GM18505 (cell line): ENCODE measurements around the gene GLT8D2.
"Not testable (repeated sequence)": the region's sequence is repeated elsewhere in the genome, so short reads cannot be mapped to it uniquely, and the experiment has no call there.

ENCODE experiments used
- ATAC-seq: cut with Tn5 transposase; IDR thresholded peaks from one replicate; pipeline ENCODE4 v1.9.1; 2021; ENCODE audit not compliant: unreplicated experiment
- POLR2A ChIP-seq: IDR thresholded peaks from 4 replicates; pipeline ENCODE4 v1.6.1; 2011; ENCODE audit warnings: borderline replicate concordance; ENCODE audit not compliant: insufficient read depth, insufficient read length; ENCODE audit errors: extremely low read depth

Gene GLT8D2

GRCh38 chr12:104059963-104060362, 10.0 kb upstream of the GLT8D2 start:
- TF ChIP-seq POLR2A: no peak
- ATAC-seq: no peak

GRCh38 chr12:104058802-104059201, 8.8 kb upstream of the GLT8D2 start:
- no peak for ATAC-seq
- no peak for TF ChIP-seq POLR2A

DNA sequence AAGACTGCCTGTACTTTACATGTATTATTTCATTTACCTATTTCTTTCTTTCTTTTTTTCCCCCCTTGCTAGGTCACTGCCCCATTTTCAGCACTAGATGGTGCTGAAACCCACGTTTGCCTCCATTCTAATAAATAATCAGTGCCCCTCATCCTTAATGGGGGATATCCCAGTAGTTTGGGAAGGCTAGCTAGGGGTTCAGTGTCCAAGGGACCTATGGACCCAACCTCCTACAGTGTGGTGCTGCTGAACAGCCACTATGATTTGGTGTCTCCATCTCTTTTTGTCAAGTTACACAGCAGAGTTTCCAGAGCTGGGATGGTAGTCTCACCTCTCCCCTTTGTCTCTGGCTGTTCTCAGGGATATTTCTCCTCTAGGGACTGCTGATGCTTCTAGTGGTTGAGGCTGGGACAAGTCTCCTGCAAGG, 7.8 kb upstream of the GLT8D2 start:
- no peak for ATAC-seq
- TF ChIP-seq POLR2A: no peak

- no peak for ATAC-seq
- no peak for TF ChIP-seq POLR2A
These were observed 6.5 kb upstream of the GLT8D2 start for GRCh38 chr12:104056419-104056972.

GRCh38 chr12:104055686-104056388, 5.8 kb upstream of the GLT8D2 start:
- ATAC-seq: no peak
- no peak for TF ChIP-seq POLR2A

GRCh38 chr12:104054681-104055346, 4.8 kb upstream of the GLT8D2 start:
- ATAC-seq: no peak
- no peak for TF ChIP-seq POLR2A

DNA sequence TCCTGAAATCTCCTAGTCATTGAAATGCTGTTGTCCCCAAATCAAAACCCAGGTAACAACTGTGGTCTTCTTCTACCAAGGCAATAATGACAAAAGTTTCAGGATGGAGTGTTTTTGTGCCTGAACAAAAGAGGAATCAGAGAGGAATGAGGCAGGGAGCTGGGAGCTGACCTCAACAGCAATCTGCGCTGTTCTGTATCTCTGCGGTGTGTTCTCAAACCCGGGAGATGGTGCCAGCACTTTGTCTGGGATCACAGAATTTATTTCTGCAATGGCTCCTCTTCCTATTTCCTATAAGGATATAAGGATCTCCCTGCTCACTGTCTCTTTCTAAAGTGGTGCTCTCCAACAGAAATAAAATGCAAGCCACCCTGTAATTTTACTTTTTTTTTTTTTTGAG, 449 bp upstream of the GLT8D2 start:
- no peak for TF ChIP-seq POLR2A
- no peak for ATAC-seq

DNA sequence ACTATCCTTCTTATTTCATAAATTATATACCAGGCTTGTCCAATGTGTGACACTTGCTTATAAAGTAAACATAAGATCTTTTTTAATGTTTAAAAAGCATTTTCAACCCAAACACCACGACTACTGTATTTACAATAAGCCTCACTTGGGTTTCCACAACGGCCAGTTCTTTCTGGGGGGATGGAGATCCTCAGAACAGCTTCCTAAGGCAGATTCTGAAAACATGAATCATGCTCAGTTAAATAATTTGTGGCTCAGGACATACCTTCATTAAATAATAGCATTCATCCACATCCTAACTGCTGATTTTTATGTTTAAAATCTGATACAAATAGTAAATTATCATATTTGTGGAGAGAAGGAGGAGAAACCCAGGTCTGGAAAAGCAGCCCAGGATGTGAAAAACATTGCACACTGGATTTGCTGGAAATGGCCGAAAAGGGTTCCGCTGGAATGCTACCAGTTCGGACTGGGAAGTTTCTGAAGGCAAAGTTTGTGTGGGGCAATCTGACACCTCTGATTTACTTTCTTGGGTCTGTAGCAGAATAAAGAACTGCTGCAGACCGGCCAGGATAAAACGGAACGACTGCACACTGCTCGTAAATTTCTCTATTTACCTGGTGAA, 597 bp downstream of the GLT8D2 start:
- no peak for TF ChIP-seq POLR2A
- no peak for ATAC-seq

DNA sequence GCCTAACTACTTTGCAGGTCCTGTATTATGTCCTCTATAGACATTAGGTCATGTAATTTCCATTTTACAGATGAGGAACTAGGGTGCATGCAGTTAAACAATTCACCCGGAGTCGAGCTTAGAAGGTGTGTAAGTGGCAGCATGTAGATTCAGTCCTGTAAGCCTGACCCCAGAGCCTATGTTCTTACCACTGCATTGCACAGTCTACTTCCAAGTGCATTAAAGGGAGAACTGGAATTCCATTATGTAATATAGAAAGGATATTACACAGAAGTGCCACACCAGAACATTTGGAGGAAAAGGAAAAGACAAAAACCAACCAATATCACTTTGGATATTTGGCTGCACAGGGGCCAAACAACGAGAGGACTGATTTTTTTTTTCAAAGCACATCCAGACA, 1.2 kb downstream of the GLT8D2 start:
- no peak for TF ChIP-seq POLR2A
- no peak for ATAC-seq

DNA sequence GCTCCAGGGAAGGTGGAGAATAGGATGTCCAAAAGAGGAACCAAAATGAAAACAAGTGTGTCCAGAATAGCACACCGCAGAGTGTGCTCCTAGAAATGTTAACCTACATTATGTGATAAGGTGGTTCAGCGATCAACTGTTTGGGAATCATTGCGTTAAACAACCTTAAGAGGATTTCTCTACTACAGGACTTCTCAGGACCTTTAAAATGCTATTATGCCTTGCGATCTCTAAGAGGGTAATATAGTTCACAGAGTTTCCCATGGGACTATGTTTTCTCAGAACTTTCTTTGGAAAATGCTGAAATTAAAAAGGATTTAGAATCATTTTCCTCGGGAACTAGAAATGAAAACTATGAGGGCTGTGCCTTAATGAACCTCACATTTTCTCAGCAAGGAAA, 1.8 kb downstream of the GLT8D2 start:
- ATAC-seq: no peak
- TF ChIP-seq POLR2A: no peak

DNA sequence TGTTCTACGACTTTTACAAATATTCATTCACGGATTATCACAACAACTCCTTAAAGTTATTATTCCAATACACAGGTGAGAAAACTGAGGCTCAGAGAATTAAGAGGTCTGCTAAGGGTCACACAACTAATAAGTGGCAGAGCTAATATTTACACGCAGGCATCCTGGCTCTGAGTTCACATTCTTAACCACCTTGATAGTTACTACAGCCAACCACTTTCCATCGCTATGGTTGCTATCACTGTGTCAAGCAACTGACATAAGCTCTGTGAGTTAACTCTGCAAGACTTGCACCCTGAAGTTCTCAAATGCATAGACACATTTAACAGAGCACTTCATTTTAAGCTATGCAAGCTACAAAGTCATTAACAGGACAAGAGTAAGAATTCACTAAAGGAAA, 3.7 kb downstream of the GLT8D2 start:
- no peak for ATAC-seq
- no peak for TF ChIP-seq POLR2A

DNA sequence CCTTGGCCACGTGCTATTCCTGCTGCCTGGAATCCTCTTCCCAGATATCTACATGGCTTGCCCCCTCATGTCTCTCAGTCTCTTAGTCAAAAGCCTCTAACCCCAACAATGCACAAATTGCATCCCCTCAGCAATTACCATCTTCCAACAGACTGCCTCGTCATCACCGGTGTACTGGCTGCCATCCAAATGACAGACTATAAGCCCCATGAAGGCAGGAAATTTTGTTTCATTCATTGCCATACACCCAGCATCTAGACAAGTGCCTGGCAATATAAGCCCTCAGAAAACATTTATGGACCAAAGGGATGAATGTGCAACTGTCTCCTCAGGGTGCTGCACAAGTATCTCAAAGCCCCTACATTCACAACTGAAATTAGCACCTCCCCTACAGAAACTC, 5.8 kb downstream of the GLT8D2 start:
- ATAC-seq: no peak
- TF ChIP-seq POLR2A: no peak

GRCh38 chr12:104042580-104042979, 7.4 kb downstream of the GLT8D2 start:
- TF ChIP-seq POLR2A: no peak
- no peak for ATAC-seq

GRCh38 chr12:104039769-104040168, 10.2 kb downstream of the GLT8D2 start:
- ATAC-seq: not testable (repeated sequence)

- not testable (repeated sequence) for ATAC-seq
These were observed 13.8 kb downstream of the GLT8D2 start for GRCh38 chr12:104036143-104036542.

- not testable (repeated sequence) for ATAC-seq
These were observed 19.4 kb downstream of the GLT8D2 start for GRCh38 chr12:104030596-104030995.
